ENCODE results near the gene GDPD1.
A peak's percentile ranks its signal among the peaks of the same experiment; 100 is the strongest.

Gene GDPD1

DNA sequence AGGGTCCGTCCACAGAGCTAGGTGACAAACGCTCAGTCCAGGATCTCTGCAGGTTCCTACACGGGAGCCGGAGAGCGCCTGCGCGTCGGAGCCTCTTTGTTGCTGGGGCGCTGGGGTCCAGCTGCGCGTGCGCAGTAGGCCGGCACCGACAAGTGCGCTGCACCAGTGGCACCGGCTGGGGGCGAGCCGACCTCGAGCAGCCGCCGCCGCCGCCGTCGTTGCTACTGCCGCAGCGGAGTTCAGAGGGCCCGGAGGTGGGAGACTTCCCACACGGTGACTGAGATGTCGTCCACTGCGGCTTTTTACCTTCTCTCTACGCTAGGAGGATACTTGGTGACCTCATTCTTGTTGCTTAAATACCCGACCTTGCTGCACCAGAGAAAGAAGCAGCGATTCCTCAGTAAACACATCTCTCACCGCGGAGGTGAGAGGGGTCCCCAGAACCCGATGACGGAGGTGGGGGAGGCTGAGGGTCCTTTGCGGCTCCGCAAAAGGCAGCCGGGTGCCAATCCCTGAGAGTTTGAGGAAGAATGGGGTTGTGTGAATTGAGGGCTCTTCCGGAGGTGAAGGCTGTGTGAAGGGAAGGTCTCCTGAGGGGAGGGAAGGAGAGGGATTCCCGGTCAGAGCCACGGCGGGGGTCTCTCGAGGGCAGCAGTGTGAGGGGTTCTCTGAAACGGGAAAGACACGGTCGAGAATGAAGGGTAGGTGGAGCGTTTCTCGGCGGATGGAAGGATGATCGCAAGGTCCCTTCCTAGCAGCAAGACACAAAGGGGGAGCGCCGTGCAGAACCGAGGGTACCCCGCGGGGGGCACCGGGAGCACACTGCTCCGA, at the start of gene GDPD1 (continued):
- TF ChIP-seq, protein P1, sequence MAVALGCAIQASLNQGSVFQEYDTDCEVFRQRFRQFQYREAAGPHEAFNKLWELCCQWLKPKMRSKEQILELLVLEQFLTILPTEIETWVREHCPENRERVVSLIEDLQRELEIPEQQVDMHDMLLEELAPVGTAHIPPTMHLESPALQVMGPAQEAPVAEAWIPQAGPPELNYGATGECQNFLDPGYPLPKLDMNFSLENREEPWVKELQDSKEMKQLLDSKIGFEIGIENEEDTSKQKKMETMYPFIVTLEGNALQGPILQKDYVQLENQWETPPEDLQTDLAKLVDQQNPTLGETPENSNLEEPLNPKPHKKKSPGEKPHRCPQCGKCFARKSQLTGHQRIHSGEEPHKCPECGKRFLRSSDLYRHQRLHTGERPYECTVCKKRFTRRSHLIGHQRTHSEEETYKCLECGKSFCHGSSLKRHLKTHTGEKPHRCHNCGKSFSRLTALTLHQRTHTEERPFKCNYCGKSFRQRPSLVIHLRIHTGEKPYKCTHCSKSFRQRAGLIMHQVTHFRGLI (tag by site-specific recombination; IDR thresholded peaks at IDR 0.05): no peak
- TF ChIP-seq SP3 (tag by site-specific recombination; IDR thresholded peaks at IDR 0.05): no peak
- TF ChIP-seq ZNF221 (tag by site-specific recombination; IDR thresholded peaks at IDR 0.05; ENCODE audit: borderline replicate concordance): no peak
- no peak for TF ChIP-seq MEIS1 (CRISPR knock-in tag; IDR thresholded peaks at IDR 0.05; ENCODE audit: borderline replicate concordance)
- TF ChIP-seq, protein P2, sequence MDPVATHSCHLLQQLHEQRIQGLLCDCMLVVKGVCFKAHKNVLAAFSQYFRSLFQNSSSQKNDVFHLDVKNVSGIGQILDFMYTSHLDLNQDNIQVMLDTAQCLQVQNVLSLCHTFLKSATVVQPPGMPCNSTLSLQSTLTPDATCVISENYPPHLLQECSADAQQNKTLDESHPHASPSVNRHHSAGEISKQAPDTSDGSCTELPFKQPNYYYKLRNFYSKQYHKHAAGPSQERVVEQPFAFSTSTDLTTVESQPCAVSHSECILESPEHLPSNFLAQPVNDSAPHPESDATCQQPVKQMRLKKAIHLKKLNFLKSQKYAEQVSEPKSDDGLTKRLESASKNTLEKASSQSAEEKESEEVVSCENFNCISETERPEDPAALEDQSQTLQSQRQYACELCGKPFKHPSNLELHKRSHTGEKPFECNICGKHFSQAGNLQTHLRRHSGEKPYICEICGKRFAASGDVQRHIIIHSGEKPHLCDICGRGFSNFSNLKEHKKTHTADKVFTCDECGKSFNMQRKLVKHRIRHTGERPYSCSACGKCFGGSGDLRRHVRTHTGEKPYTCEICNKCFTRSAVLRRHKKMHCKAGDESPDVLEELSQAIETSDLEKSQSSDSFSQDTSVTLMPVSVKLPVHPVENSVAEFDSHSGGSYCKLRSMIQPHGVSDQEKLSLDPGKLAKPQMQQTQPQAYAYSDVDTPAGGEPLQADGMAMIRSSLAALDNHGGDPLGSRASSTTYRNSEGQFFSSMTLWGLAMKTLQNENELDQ (tag by site-specific recombination; IDR thresholded peaks at IDR 0.05; ENCODE audit: low read depth): no peak
- TF ChIP-seq ZNF292 (tag by site-specific recombination; IDR thresholded peaks at IDR 0.05; ENCODE audit: borderline replicate concordance, low read depth): no peak
- TF ChIP-seq ZEB2 (tag by site-specific recombination; IDR thresholded peaks at IDR 0.05): peak; percentile 75
- no peak for TF ChIP-seq ZNF132 (tag by site-specific recombination; IDR thresholded peaks at IDR 0.05; ENCODE audit: borderline replicate concordance)
- TF ChIP-seq, protein P3, sequence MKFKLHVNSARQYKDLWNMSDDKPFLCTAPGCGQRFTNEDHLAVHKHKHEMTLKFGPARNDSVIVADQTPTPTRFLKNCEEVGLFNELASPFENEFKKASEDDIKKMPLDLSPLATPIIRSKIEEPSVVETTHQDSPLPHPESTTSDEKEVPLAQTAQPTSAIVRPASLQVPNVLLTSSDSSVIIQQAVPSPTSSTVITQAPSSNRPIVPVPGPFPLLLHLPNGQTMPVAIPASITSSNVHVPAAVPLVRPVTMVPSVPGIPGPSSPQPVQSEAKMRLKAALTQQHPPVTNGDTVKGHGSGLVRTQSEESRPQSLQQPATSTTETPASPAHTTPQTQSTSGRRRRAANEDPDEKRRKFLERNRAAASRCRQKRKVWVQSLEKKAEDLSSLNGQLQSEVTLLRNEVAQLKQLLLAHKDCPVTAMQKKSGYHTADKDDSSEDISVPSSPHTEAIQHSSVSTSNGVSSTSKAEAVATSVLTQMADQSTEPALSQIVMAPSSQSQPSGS (tag by site-specific recombination; IDR thresholded peaks at IDR 0.05; ENCODE audit: low read depth): peak; percentile 91
- TF ChIP-seq ZNF626 (tag by site-specific recombination; IDR thresholded peaks at IDR 0.05): no peak
- TF ChIP-seq ZXDB (tag by site-specific recombination; IDR thresholded peaks at IDR 0.05): peak; percentile 35; the same call in 1 of the 2 replicates
- TF ChIP-seq ZNF146 (tag by site-specific recombination; IDR thresholded peaks at IDR 0.05): no peak
- no peak for TF ChIP-seq ZNF548 (tag by site-specific recombination; IDR thresholded peaks at IDR 0.05)
- no peak for TF ChIP-seq KLF7 (tag by site-specific recombination; IDR thresholded peaks at IDR 0.05; ENCODE audit: borderline replicate concordance)
- TF ChIP-seq ZNF112 (tag by site-specific recombination; IDR thresholded peaks at IDR 0.05): no peak
- TF ChIP-seq OVOL3 (tag by site-specific recombination; IDR thresholded peaks at IDR 0.05): no peak
- no peak for TF ChIP-seq ZNF174 (tag by site-specific recombination; IDR thresholded peaks at IDR 0.05)
- no peak for TF ChIP-seq ZNF248 (tag by site-specific recombination; IDR thresholded peaks at IDR 0.05)
- TF ChIP-seq, protein P4, sequence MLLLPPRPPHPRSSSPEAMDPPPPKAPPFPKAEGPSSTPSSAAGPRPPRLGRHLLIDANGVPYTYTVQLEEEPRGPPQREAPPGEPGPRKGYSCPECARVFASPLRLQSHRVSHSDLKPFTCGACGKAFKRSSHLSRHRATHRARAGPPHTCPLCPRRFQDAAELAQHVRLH (tag by site-specific recombination; IDR thresholded peaks at IDR 0.05): no peak
- TF ChIP-seq, protein P5, sequence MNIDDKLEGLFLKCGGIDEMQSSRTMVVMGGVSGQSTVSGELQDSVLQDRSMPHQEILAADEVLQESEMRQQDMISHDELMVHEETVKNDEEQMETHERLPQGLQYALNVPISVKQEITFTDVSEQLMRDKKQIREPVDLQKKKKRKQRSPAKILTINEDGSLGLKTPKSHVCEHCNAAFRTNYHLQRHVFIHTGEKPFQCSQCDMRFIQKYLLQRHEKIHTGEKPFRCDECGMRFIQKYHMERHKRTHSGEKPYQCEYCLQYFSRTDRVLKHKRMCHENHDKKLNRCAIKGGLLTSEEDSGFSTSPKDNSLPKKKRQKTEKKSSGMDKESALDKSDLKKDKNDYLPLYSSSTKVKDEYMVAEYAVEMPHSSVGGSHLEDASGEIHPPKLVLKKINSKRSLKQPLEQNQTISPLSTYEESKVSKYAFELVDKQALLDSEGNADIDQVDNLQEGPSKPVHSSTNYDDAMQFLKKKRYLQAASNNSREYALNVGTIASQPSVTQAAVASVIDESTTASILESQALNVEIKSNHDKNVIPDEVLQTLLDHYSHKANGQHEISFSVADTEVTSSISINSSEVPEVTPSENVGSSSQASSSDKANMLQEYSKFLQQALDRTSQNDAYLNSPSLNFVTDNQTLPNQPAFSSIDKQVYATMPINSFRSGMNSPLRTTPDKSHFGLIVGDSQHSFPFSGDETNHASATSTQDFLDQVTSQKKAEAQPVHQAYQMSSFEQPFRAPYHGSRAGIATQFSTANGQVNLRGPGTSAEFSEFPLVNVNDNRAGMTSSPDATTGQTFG (tag by site-specific recombination; IDR thresholded peaks at IDR 0.05; ENCODE audit: borderline replicate concordance): no peak
- TF ChIP-seq, protein P6, sequence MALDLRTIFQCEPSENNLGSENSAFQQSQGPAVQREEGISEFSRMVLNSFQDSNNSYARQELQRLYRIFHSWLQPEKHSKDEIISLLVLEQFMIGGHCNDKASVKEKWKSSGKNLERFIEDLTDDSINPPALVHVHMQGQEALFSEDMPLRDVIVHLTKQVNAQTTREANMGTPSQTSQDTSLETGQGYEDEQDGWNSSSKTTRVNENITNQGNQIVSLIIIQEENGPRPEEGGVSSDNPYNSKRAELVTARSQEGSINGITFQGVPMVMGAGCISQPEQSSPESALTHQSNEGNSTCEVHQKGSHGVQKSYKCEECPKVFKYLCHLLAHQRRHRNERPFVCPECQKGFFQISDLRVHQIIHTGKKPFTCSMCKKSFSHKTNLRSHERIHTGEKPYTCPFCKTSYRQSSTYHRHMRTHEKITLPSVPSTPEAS (tag by site-specific recombination; IDR thresholded peaks at IDR 0.05): no peak; the same call in 1 of the 2 replicates
- TF ChIP-seq, protein P7, sequence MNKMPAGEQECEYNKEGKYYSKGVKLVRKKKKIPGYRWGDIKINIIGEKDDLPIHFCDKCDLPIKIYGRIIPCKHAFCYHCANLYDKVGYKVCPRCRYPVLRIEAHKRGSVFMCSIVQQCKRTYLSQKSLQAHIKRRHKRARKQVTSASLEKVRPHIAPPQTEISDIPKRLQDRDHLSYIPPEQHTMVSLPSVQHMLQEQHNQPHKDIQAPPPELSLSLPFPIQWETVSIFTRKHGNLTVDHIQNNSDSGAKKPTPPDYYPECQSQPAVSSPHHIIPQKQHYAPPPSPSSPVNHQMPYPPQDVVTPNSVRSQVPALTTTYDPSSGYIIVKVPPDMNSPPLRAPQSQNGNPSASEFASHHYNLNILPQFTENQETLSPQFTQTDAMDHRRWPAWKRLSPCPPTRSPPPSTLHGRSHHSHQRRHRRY (tag by site-specific recombination; IDR thresholded peaks at IDR 0.05): no peak
- TF ChIP-seq ZNF560 (tag by site-specific recombination; IDR thresholded peaks at IDR 0.05; ENCODE audit: borderline replicate concordance): 0 out of 2 replicates have a peak, but pooled peaks have one; percentile 27
- no peak for TF ChIP-seq ZNF202 (tag by site-specific recombination; IDR thresholded peaks at IDR 0.05; ENCODE audit: borderline replicate concordance)
- peak; percentile 20; the same call in 1 of the 2 replicates for TF ChIP-seq ZNF558 (tag by site-specific recombination; IDR thresholded peaks at IDR 0.05)
- no peak for TF ChIP-seq ZNF138 (tag by site-specific recombination; IDR thresholded peaks at IDR 0.05; ENCODE audit: borderline replicate concordance)
- TF ChIP-seq ZBTB8A (tag by site-specific recombination; IDR thresholded peaks at IDR 0.05): no peak
- peak; percentile 56 for TF ChIP-seq ZNF76 (tag by site-specific recombination; IDR thresholded peaks at IDR 0.05; ENCODE audit: borderline replicate concordance, low read depth)
